CD14-positive monocyte (primary cell): ENCODE measurements around the gene UNC5A. TPM values are rescaled to one million over a fixed set of nuclear protein-coding genes. Genes with fewer than 3 reads are reported as not detected.

ENCODE experiments used
- DNase-seq, 3 donors: peaks; one replicate each; pipeline ENCODE4 v3.0.0-alpha.2; 2011 to 2022
- H2AFZ ChIP-seq: 2 replicates; pipeline ENCODE4 v1.6.0; 2012; ENCODE audit warnings: mild to moderate bottlenecking, low read depth, low read length, inconsistent platforms; ENCODE audit not compliant: insufficient read depth, poor library complexity, severe bottlenecking
- H3K27ac ChIP-seq, 2 donors: 1 replicate in 1 of 2; 2 replicates in 1 of 2; pipeline ENCODE4 v1.5.1; 2012 to 2013; ENCODE audit warnings: low read length in 2 of 2, control low read depth in 1 of 2, inconsistent platforms in 1 of 2, low read depth in 1 of 2, mild to moderate bottlenecking in 1 of 2
- H3K27me3 ChIP-seq, 2 donors: one replicate each; pipeline versions ENCODE4 v1.6.0 to v1.6.1; 2011 to 2013; ENCODE audit warnings: low read length in 2 of 2; ENCODE audit not compliant: control insufficient read depth in 2 of 2, insufficient read depth in 2 of 2
- H3K36me3 ChIP-seq, 2 donors: replicated peaks in 1 of 2; 1 replicate in 1 of 2; 2 replicates in 1 of 2; pipeline versions ENCODE4 v1.5.1 to v1.6.1; 2012 to 2013; ENCODE audit warnings: low read length in 2 of 2, control low read depth in 1 of 2, inconsistent platforms in 1 of 2, mild to moderate bottlenecking in 1 of 2; ENCODE audit not compliant: insufficient read depth in 2 of 2, control insufficient read depth in 1 of 2
- H3K4me1 ChIP-seq, 2 donors: 1 replicate in 1 of 2; 2 replicates in 1 of 2; pipeline versions ENCODE4 v1.5.1 to v1.6.1; 2012 to 2013; ENCODE audit warnings: low read length in 2 of 2, control low read depth in 1 of 2, inconsistent platforms in 1 of 2, mild to moderate bottlenecking in 1 of 2, moderate library complexity in 1 of 2; ENCODE audit not compliant: insufficient read depth in 2 of 2, control insufficient read depth in 1 of 2
- H3K4me2 ChIP-seq: replicated peaks from 2 replicates; pipeline ENCODE3; 2012; ENCODE audit warnings: low read length, moderate library complexity, mild to moderate bottlenecking; ENCODE audit not compliant: poor library complexity, severe bottlenecking; ENCODE audit errors: extremely low read depth
- H3K4me3 ChIP-seq, 3 experiments: fragments of 200-600 bp in 1 of 3; sonication (generic) in 1 of 3; replicated peaks in 1 of 3; 1 replicate in 2 of 3; 2 replicates in 1 of 3; pipeline ENCODE4 v1.5.1; 2011 to 2013; ENCODE audit warnings: low read length in 3 of 3, mild to moderate bottlenecking in 3 of 3, control low read depth in 2 of 3, low read depth in 2 of 3, inconsistent platforms in 1 of 3, moderate library complexity in 1 of 3
- H3K79me2 ChIP-seq: 2 replicates; pipeline ENCODE4 v1.6.0; 2012; ENCODE audit warnings: mild to moderate bottlenecking, control low read depth, inconsistent platforms, low read length, moderate library complexity; ENCODE audit not compliant: insufficient read depth
- H3K9ac ChIP-seq: 2 replicates; pipeline ENCODE4 v1.6.0; 2017; ENCODE audit warnings: low read length, mild to moderate bottlenecking; ENCODE audit not compliant: insufficient read depth, poor library complexity, severe bottlenecking
- H3K9me3 ChIP-seq, 2 donors: replicated peaks in 1 of 2; 1 replicate in 1 of 2; 2 replicates in 1 of 2; pipeline versions ENCODE4 v1.5.1 to v1.6.1; 2012 to 2013; ENCODE audit warnings: low read length in 2 of 2, control low read depth in 1 of 2; ENCODE audit not compliant: control insufficient read depth in 1 of 2, insufficient read depth in 1 of 2
- H4K20me1 ChIP-seq: 2 replicates; pipeline ENCODE4 v1.6.0; 2012; ENCODE audit warnings: mild to moderate bottlenecking, low read length, control low read depth, moderate library complexity; ENCODE audit not compliant: insufficient read depth
- H3K27ac Mint-ChIP-seq, 7 donors: one replicate each; pipeline ENCODE4 v1.8.0; 2020; ENCODE audit warnings: mild to moderate bottlenecking in 7 of 7, mixed read lengths in 7 of 7, moderate library complexity in 6 of 7, inconsistent platforms in 2 of 7
- H3K27me3 Mint-ChIP-seq, 3 donors: one replicate each; pipeline ENCODE4 v1.8.0; 2021 to 2022; ENCODE audit warnings: low read depth in 3 of 3, mild to moderate bottlenecking in 3 of 3, mixed read lengths in 3 of 3, moderate library complexity in 3 of 3, inconsistent platforms in 1 of 3
- H3K36me3 Mint-ChIP-seq, 2 donors: one replicate each; pipeline ENCODE4 v1.8.0; 2020; ENCODE audit warnings: mixed read lengths in 2 of 2, inconsistent platforms in 1 of 2, mild to moderate bottlenecking in 1 of 2
- H3K4me1 Mint-ChIP-seq: one replicate; pipeline ENCODE4 v1.8.0; 2020; ENCODE audit warnings: mild to moderate bottlenecking, mixed read lengths
- H3K4me3 Mint-ChIP-seq, 2 donors: one replicate each; pipeline ENCODE4 v1.8.0; 2020; ENCODE audit warnings: mild to moderate bottlenecking in 2 of 2, mixed read lengths in 2 of 2, moderate library complexity in 1 of 2
- H3K9me3 Mint-ChIP-seq, 7 donors: one replicate each; pipeline ENCODE4 v1.8.0; 2020 to 2022; ENCODE audit warnings: mixed read lengths in 7 of 7, mild to moderate bottlenecking in 6 of 7, moderate library complexity in 6 of 7, inconsistent platforms in 2 of 7
- WGBS: methylation state at CpG from one replicate; pipeline ENCODE4 v1.1.5; 2013; ENCODE audit warnings: missing lambda C conversion rate; ENCODE audit not compliant: insufficient coverage; 5-methylcytosine and 5-hydroxymethylcytosine counted together
- intact Hi-C, 2 donors: fragments of 100-400 bp; cut with micrococcal nuclease; formaldehyde crosslinking; loops; one replicate each; pipeline versions ENCODE4 v1.15.0 to v1.15.1; 2023
- polyA plus RNA-seq, 3 donors: library from polyadenylated mRNA; depleted of rRNA in 1 of 3; unstranded in 2 of 3; stranded (reverse) in 1 of 3; fragments of 300-500 nt in 2 of 3; fragments of >200 nt in 1 of 3; fragmentation: Illumina TruSeq in 2 of 3; gene quantifications; 1 replicate in 2 of 3; 2 replicates in 1 of 3; pipeline ENCODE4 v1.2.3, GENCODE V29; 2012 to 2021
- TF ChIP-seq, protein P1 (sequence below): fragments of 200-600 bp; IDR thresholded peaks from one replicate; pipeline ENCODE4 v1.8.0; 2022; ENCODE audit warnings: antibody characterized with exemption, mild to moderate bottlenecking

Gene UNC5A
- polyA plus RNA-seq, 3 donors = 0.03 to 0.07 TPM; not detected in 1

- Mint-ChIP-seq H3K36me3 (no peaks in the 10 kb centered on the region), H3K9me3 (no peaks in the 10 kb centered on the region), H3K27ac (no peak overlapping the region), H3K4me1 (no peaks in the 10 kb centered on the region), H3K27me3 (peaks cover 21 to 35% (median 31%) of the 10 kb centered on the region in 3 donors), H3K4me3 (no peak overlapping the region)
- Histone ChIP-seq H2AFZ (no peak overlapping the region), H3K4me3 (no peak overlapping the region), H3K79me2 (no peaks in the 10 kb centered on the region), H3K9me3 (no peaks in the 10 kb centered on the region), H3K27ac (no peak overlapping the region), H4K20me1 (no peaks in the 10 kb centered on the region), H3K36me3 (no peaks in the 10 kb centered on the region), H3K4me1 (no peaks in the 10 kb centered on the region), H3K9ac (no peak overlapping the region), H3K27me3 (peaks cover 0 to 15% of the 10 kb centered on the region in 2 donors), H3K4me2 (no peak overlapping the region)
- TF ChIP-seq, protein P1, sequence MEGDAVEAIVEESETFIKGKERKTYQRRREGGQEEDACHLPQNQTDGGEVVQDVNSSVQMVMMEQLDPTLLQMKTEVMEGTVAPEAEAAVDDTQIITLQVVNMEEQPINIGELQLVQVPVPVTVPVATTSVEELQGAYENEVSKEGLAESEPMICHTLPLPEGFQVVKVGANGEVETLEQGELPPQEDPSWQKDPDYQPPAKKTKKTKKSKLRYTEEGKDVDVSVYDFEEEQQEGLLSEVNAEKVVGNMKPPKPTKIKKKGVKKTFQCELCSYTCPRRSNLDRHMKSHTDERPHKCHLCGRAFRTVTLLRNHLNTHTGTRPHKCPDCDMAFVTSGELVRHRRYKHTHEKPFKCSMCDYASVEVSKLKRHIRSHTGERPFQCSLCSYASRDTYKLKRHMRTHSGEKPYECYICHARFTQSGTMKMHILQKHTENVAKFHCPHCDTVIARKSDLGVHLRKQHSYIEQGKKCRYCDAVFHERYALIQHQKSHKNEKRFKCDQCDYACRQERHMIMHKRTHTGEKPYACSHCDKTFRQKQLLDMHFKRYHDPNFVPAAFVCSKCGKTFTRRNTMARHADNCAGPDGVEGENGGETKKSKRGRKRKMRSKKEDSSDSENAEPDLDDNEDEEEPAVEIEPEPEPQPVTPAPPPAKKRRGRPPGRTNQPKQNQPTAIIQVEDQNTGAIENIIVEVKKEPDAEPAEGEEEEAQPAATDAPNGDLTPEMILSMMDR = no peak
- WGBS = 80% methylated on average over 16 of the region's 21 CpGs
- intact Hi-C loops = no loop called here
- DNase-seq = no peak
Measured at GRCh38 chr5:176850371-176851245, 40.2 kb downstream of the UNC5A start.

DNA sequence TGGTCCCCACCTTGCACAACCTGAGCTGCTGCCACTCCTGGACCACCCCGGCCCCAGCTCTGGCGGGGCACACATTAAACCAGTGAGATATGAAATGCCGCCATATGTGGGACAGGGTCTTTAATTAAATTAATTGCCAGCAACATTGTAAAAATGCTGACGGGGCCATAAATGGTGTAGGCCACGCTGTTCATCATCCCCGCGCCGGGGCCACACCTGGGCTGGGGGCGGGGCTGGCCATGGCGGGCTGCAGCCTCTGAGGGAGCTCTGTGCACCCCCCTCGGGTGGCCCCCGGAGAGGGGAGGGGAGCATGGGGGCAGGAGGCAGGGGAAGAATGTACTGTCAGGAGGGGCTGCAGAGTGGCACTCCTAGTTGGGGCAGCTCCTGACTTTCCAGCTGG, 41.0 kb downstream of the UNC5A start:
- Mint-ChIP-seq H3K36me3 (no peaks in the 10 kb centered on the region), H3K4me3 (no peak overlapping the region), H3K9me3 (no peaks in the 10 kb centered on the region), H3K4me1 (no peaks in the 10 kb centered on the region), H3K27ac (no peak overlapping the region), H3K27me3 (peaks cover 16 to 29% (median 23%) of the 10 kb centered on the region in 3 donors)
- no peak overlapping the region for H3K27ac ChIP-seq
- H3K79me2 ChIP-seq = no peaks in the 10 kb centered on the region
- no peak for DNase-seq
- intact Hi-C loops = no loop called here
- no peaks in the 10 kb centered on the region for H3K36me3 ChIP-seq
- no peak overlapping the region for H2AFZ ChIP-seq
- peaks cover 0 to 11% of the 10 kb centered on the region in 2 donors for H3K27me3 ChIP-seq
- H3K4me3 ChIP-seq = no peak overlapping the region
- H4K20me1 ChIP-seq = no peaks in the 10 kb centered on the region
- no peaks in the 10 kb centered on the region for H3K9me3 ChIP-seq
- H3K4me2 ChIP-seq = no peak overlapping the region
- no peak overlapping the region for H3K9ac ChIP-seq
- TF ChIP-seq, protein P1 = no peak
- WGBS = 89% methylated on average over 12 of the region's 12 CpGs
- H3K4me1 ChIP-seq = no peaks in the 10 kb centered on the region
